ENCODE results near the gene PRPF6. TPM values are rescaled to one million over a fixed set of nuclear protein-coding genes. Genes with fewer than 3 reads are reported as not detected.

Gene PRPF6
- total and polyA plus RNA-seq, 2 of the 13 experiments (the other 11 are each of a cell fraction or from before 2014, with no cell fraction given) = 63.7 to 101 TPM

GRCh38 chr20:64039293-64040160 lies 58.6 kb downstream of the PRPF6 start (continued):
- no peak for TF ChIP-seq REST (IDR thresholded peaks at IDR 0.05; ENCODE audit: borderline replicate concordance in 1 of 2, low read depth in 1 of 2, low read length in 2 of 2)
- TF ChIP-seq ZBTB14 (CRISPR knock-in tag; IDR thresholded peaks at IDR 0.05) = no peak
- no peak for TF ChIP-seq ZNF850 (CRISPR knock-in tag; conservative IDR thresholded peaks at IDR 0.05)
- TF ChIP-seq RFX1 (IDR thresholded peaks at IDR 0.05) = no peak
- peak; percentile 33 for TF ChIP-seq MXD3 (CRISPR knock-in tag; IDR thresholded peaks at IDR 0.05)
- no peak for TF ChIP-seq ZNF800 (CRISPR knock-in tag; IDR thresholded peaks at IDR 0.05)
- no peak for TF ChIP-seq BRF2 (CRISPR knock-in tag; IDR thresholded peaks at IDR 0.05)
- TF ChIP-seq ZNF230 (CRISPR knock-in tag; IDR thresholded peaks at IDR 0.05) = no peak
- TF ChIP-seq ZNF678 (CRISPR knock-in tag; IDR thresholded peaks at IDR 0.05) = no peak
- no peak for TF ChIP-seq SNAI1 (CRISPR knock-in tag; IDR thresholded peaks at IDR 0.05; ENCODE audit: borderline replicate concordance)
- TF ChIP-seq ZNF562 (CRISPR knock-in tag; IDR thresholded peaks at IDR 0.05; ENCODE audit: borderline replicate concordance) = no peak
- TF ChIP-seq THRA (CRISPR knock-in tag; IDR thresholded peaks at IDR 0.05; ENCODE audit: borderline replicate concordance) = peak; percentile 32; the same call in 1 of the 2 replicates
- TF ChIP-seq ZNF256 (CRISPR knock-in tag; conservative IDR thresholded peaks at IDR 0.05) = no peak
- TF ChIP-seq THAP8 (CRISPR knock-in tag; IDR thresholded peaks at IDR 0.05; ENCODE audit: borderline replicate concordance) = no peak
- no peak for TF ChIP-seq ZNF747 (CRISPR knock-in tag; IDR thresholded peaks at IDR 0.05; ENCODE audit: borderline replicate concordance)
- TF ChIP-seq MLX (CRISPR knock-in tag; IDR thresholded peaks at IDR 0.05) = no peak

All from HepG2 (cell line).